Upper lobe of left lung (tissue), 6 donors: ENCODE results near the gene NRP1. TPM values are rescaled to one million over a fixed set of nuclear protein-coding genes. Genes with fewer than 3 reads are reported as not detected.

ENCODE experiments used
- ATAC-seq, 2 donors: fragments of 200-7000 bp; cut with Tn5 transposase; one replicate each; pipeline ENCODE4 v1.9.1; 2022; ENCODE audit warnings: mild to moderate bottlenecking in 2 of 2, moderate library complexity in 2 of 2; ENCODE audit not compliant: low FRiP score in 2 of 2
- DNase-seq, 2 donors: peaks; one replicate each; pipeline ENCODE4 v3.0.0-alpha.2; 2019 to 2020
- H3K27ac ChIP-seq, 4 donors: fragments of 200-600 bp; sonication (generic); one replicate each; pipeline ENCODE4 v1.5.1; 2016 to 2019
- H3K27me3 ChIP-seq, 4 donors: fragments of 200-600 bp; sonication (generic); one replicate each; pipeline ENCODE4 v1.5.1; 2017 to 2019
- H3K36me3 ChIP-seq, 4 donors: fragments of 200-600 bp; sonication (generic); one replicate each; pipeline ENCODE4 v1.5.1; 2016 to 2019
- H3K4me1 ChIP-seq, 4 donors: fragments of 200-600 bp; sonication (generic); one replicate each; pipeline ENCODE4 v1.5.1; 2018 to 2019
- H3K4me3 ChIP-seq, 4 donors: fragments of 200-600 bp; sonication (generic); one replicate each; pipeline ENCODE4 v1.5.1; 2017 to 2019; ENCODE audit warnings: mild to moderate bottlenecking in 2 of 4, moderate library complexity in 1 of 4
- H3K9me3 ChIP-seq, 4 donors: fragments of 200-600 bp; sonication (generic); one replicate each; pipeline ENCODE4 v1.5.1; 2018 to 2019
- CTCF ChIP-seq, 6 experiments: fragments of 450-650 bp in 4 of 6; fragments of 200-600 bp in 2 of 6; sonication (generic) in 2 of 6; IDR thresholded peaks; one replicate each; pipeline ENCODE4 v1.5.1; 2016 to 2019; ENCODE audit warnings: antibody characterized with exemption in 6 of 6
- EP300 ChIP-seq, 4 donors: sonication (generic); formaldehyde crosslinking; IDR thresholded peaks; one replicate each; pipeline ENCODE4 v1.5.1; 2017; ENCODE audit warnings: antibody characterized with exemption in 4 of 4, control low read depth in 2 of 4
- POLR2A ChIP-seq, 4 donors: fragments of 450-650 bp; IDR thresholded peaks; one replicate each; pipeline ENCODE4 v1.5.1; 2016 to 2017; ENCODE audit warnings: antibody characterized with exemption in 4 of 4, mild to moderate bottlenecking in 2 of 4
- POLR2AphosphoS5 ChIP-seq, 2 donors: sonication (generic); formaldehyde crosslinking; IDR thresholded peaks; one replicate each; pipeline ENCODE4 v1.5.1; 2017; ENCODE audit warnings: antibody characterized with exemption in 2 of 2
- WGBS, 2 donors: methylation state at CpG; one replicate each; pipeline ENCODE4 v1.1.5; 2017 to 2018; 5-methylcytosine and 5-hydroxymethylcytosine counted together
- total RNA-seq, 6 donors: library from RNA; depleted of rRNA in 4 of 6; stranded (reverse); fragments of >200 nt in 4 of 6; gene quantifications; one replicate each; pipeline versions ENCODE4 v1.1.0 to v1.2.1, GENCODE V29; 2016 to 2021
- donor health status: DM: no; HTN: no; CAD: no; lungs with moderate emphysema.
- donor health status: DM: no; HTN: yes; CAD: no; lungs with severe emphysema.

Gene NRP1
- total RNA-seq, 6 donors from 2014 or later: 48.5 to 136 (median 64.1) TPM

GRCh38 chr10:33242931-33243330 lies 91.5 kb downstream of the NRP1 start:
- TF ChIP-seq POLR2A (IDR thresholded peaks at IDR 0.05): no peak
- TF ChIP-seq CTCF (IDR thresholded peaks at IDR 0.05): no peak
- TF ChIP-seq POLR2AphosphoS5 (IDR thresholded peaks at IDR 0.05): no peak
- no peak for TF ChIP-seq EP300 (IDR thresholded peaks at IDR 0.05)
- Histone ChIP-seq H3K4me3 (no peak overlapping the region), H3K9me3 (no peaks in the 10 kb centered on the region), H3K27ac (peak overlapping the region in 1 of 4 donors; percentile 34), H3K36me3 (peaks cover 0 to 21% (median 1%) of the 10 kb centered on the region in 4 donors), H3K27me3 (no peaks in the 10 kb centered on the region), H3K4me1 (peaks cover 16 to 21% (median 17%) of the 10 kb centered on the region in 4 donors)
- 89 to 90% methylated on average over 5 of the region's 5 CpGs for WGBS, 2 donors
- DNase-seq (no peak), ATAC-seq (no peak)

DNA sequence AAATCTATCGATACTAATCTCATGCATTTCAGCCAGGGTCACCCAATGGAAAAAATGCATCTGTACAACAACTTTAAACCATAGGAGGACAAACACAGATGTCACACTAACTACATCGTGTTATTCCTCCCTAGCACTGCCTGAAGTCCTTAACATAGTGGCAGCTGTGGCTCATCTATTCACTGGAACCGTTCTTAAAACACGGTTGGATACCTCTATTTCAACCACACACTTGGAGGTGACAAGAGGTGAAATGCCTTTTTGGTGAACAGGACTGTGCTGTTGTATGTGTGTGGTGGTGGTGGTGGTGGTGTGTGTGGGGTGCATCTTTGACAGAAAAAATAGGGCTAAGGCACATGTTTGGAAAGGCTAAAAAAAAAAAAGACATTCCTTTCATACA lies 93.1 kb downstream of the NRP1 start:
- ATAC-seq: no peak
- peaks cover 0 to 16% (median 0%) of the 10 kb centered on the region in 4 donors for H3K36me3 ChIP-seq
- 68 to 77% methylated on average over 4 of the region's 4 CpGs for WGBS, 2 donors
- H3K4me3 ChIP-seq: no peak overlapping the region
- DNase-seq: no peak
- no peaks in the 10 kb centered on the region for H3K9me3 ChIP-seq
- TF ChIP-seq EP300 (IDR thresholded peaks at IDR 0.05) (no peak), POLR2A (IDR thresholded peaks at IDR 0.05) (no peak), POLR2AphosphoS5 (IDR thresholded peaks at IDR 0.05) (no peak), CTCF (IDR thresholded peaks at IDR 0.05) (no peak)
- peak overlapping the region in 2 of 4 donors; percentile 2 to 19 for H3K27ac ChIP-seq
- H3K4me1 ChIP-seq: peaks cover 12 to 21% (median 15%) of the 10 kb centered on the region in 4 donors
- H3K27me3 ChIP-seq: no peaks in the 10 kb centered on the region

DNA sequence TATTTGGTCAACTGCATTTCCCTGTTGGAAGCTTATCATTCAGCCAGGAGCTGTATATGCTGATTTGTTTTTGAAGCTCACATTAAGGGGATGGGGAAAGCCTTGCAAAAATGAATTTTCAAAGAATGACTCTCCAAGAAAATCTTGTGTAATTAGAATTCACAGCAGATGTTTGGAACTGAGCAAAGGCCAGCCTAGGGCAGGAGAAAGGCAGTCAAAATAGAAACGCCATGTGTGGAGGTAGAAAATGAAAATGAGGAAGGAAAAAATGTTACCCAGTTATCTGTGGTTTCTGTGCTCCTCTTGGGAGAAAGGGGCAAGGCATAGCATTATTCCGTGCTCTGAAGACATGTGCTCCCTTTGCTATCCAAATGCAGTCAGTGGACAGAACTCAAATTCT lies 93.5 kb downstream of the NRP1 start:
- Histone ChIP-seq H3K4me3 (no peak overlapping the region), H3K27ac (peak overlapping the region in 2 of 4 donors; percentile 2 to 19), H3K4me1 (peaks cover 12 to 21% (median 15%) of the 10 kb centered on the region in 4 donors), H3K9me3 (no peaks in the 10 kb centered on the region), H3K36me3 (peaks cover 0 to 16% (median 0%) of the 10 kb centered on the region in 4 donors), H3K27me3 (no peaks in the 10 kb centered on the region)
- 45 to 62% methylated on average over 2 of the region's 2 CpGs for WGBS, 2 donors
- ATAC-seq: peak in 1 of 2 donors; percentile 39
- DNase-seq: no peak
- TF ChIP-seq EP300 (IDR thresholded peaks at IDR 0.05): no peak

- no peak for DNase-seq
- Histone ChIP-seq H3K36me3 (peaks cover 0 to 11% (median 0%) of the 10 kb centered on the region in 4 donors), H3K27me3 (no peaks in the 10 kb centered on the region), H3K9me3 (no peaks in the 10 kb centered on the region), H3K27ac (peak overlapping the region in 1 of 4 donors; percentile 10), H3K4me1 (peaks cover 12 to 18% (median 14%) of the 10 kb centered on the region in 4 donors), H3K4me3 (no peak overlapping the region)
- TF ChIP-seq CTCF (IDR thresholded peaks at IDR 0.05) (no peak), POLR2AphosphoS5 (IDR thresholded peaks at IDR 0.05) (no peak), EP300 (IDR thresholded peaks at IDR 0.05) (no peak), POLR2A (IDR thresholded peaks at IDR 0.05) (no peak)
- 70 to 84% methylated on average over 2 of the region's 2 CpGs for WGBS, 2 donors
- ATAC-seq: no peak
Observed at GRCh38 chr10:33240258-33240657, 94.2 kb downstream of the NRP1 start.

GRCh38 chr10:33239257-33239656 lies 95.2 kb downstream of the NRP1 start:
- ATAC-seq (no peak), DNase-seq (no peak)
- TF ChIP-seq POLR2A (IDR thresholded peaks at IDR 0.05) (no peak), CTCF (IDR thresholded peaks at IDR 0.05) (no peak), EP300 (IDR thresholded peaks at IDR 0.05) (no peak), POLR2AphosphoS5 (IDR thresholded peaks at IDR 0.05) (no peak)
- H3K4me3 ChIP-seq: no peak overlapping the region
- 68 to 74% methylated on average over 2 of the region's 2 CpGs for WGBS, 2 donors
- peaks cover 0 to 10% (median 0%) of the 10 kb centered on the region in 4 donors for H3K36me3 ChIP-seq
- H3K9me3 ChIP-seq: no peaks in the 10 kb centered on the region
- no peaks in the 10 kb centered on the region for H3K27me3 ChIP-seq
- peak overlapping the region in 3 of 4 donors; percentile 19 to 48 (median 36) for H3K27ac ChIP-seq
- H3K4me1 ChIP-seq: peaks cover 6 to 20% (median 11%) of the 10 kb centered on the region in 4 donors
